Epidermal melanocyte (primary cell): Measurements from ENCODE around the gene LRRC3.

Experiments used
- DNase-seq: peaks from one replicate; pipeline ENCODE4 v3.0.0; 2011; ENCODE audit warnings: low spot score; ENCODE audit not compliant: insufficient read length

The LRRC3 gene

DNA sequence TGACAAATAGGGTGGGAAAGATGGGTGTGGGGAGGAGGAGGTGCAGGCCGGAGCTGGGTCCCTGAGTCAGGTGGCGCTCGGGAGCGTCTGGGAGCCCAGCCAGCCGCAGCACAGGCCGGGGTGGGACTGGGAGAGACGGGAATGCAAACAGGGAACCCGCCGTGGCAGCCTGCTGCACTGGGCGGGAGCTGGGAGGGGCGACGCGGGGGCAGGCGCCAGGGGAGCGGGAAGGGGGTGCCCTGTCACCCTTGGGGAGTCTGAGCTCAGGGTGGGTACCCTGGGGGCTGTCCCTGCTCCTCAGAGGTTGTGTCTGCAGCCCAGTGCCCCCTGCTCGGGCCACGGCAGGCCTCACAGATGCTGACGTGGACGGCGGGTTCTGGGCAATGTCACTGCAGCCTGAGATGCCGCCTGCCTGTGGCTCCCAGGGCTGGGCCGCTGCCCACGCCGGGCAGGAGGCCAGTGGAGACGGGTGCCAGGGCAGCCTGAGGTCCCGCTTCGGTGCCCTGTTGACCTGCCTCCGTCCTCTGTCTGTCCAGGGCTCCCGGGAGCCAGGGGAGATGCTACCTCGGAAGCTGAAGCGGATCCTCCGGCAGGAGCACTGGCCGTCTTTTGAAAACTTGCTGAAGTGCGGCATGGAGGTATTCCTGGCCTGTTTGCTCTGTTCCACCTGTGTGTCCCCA lies 16.6 kb upstream of the LRRC3 start:
- no peak for DNase-seq

DNA sequence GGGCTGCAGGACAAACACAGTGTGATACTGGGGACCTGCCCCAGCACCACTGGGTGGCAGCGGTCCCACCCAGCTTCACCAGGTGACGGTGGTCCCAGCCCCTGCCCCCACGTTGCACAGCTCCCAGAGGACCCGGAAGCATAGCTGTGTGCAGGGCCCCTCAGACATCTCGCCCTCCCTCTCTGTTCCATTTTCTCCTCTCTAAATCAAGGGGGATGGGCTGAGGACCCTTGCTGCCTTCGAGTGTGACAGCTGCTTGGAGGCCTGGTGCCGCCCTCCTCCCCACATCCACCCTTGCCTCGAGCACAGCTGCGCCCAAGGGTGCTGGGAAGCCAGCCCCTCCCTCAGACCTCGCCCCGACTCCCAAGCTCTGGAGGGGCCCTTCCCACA lies 16.1 kb upstream of the LRRC3 start:
- DNase-seq, result no peak

DNA sequence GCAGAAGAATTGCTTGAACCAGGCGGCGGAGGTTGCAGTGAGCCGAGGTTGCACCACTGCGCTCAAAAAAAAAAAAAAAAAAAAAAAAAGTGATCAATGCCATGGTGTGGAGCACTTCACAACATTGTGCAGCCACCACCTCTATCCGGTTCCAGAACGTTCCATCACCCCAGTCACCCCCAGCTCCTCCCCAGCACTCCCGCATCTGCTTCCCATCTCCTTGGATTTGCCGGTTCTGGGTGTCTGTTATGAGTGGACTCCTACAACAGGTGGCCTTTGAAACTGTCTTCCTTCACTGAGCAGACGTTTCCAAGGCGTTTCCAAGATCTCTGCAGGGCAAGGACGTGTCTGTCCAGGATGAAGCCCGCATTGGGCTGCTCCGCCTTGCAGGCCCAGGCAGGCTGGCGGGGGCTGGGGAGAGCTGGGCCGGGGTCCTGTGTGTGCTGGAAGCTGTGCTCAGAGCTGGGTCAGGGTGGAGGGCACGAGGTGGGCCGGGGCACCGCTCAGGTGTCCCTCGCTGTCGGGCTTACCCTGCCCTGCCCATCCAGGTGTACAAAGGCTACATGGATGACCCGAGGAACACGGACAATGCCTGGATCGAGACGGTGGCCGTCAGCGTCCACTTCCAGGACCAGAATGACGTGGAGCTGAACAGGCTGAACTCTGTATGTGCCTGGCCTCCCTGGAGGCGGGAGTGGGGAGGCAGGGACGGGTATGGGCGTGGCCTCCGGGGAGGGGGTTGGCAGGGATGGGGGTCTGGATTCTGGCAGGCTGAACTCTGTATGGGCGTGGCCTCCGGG lies 14.9 kb upstream of the LRRC3 start:
- no peak for DNase-seq

DNA sequence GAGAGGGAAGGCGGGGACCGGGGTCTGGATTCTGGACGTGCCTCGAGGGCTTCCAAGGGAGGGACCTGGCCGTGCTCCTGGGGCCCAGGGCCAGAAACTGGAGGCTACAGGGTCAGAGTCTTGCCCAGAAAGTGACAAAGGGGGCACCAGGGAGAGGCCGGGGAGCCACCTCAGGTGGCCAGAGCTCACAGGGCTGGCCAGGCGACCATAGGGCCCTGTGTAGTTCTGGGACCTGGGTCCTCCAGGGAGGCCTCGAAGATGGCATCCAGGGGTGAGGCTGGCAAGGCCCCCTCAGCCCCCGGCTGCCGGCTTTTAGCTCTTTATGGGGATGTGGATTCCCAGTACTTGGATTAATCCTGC lies 14.3 kb upstream of the LRRC3 start:
- DNase-seq, result no peak

DNA sequence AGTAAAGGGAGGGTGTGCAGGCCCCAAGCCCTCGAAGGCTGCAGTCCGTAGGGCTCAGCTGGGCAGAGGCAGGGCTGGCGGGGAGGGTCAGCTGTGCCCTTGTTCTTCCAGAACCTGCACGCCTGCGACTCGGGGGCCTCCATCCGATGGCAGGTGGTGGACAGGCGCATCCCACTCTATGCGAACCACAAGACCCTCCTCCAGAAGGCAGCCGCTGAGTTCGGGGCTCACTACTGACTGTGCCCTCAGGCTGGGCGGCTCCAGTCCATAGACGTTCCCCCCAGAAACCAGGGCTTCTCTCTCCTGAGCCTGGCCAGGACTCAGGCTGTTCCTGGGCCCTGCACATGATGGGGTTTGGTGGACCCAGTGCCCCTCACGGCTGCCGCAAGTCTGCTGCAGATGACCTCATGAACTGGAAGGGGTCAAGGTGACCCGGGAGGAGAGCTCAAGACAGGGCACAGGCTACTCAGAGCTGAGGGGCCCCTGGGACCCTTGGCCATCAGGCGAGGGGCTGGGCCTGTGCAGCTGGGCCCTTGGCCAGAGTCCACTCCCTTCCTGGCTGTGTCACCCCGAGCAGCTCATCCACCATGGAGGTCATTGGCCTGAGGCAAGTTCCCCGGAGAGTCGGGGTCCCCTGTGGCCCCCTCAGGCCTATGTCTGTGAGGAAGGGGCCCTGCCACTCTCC lies 13.6 kb upstream of the LRRC3 start:
- no peak for DNase-seq

DNA sequence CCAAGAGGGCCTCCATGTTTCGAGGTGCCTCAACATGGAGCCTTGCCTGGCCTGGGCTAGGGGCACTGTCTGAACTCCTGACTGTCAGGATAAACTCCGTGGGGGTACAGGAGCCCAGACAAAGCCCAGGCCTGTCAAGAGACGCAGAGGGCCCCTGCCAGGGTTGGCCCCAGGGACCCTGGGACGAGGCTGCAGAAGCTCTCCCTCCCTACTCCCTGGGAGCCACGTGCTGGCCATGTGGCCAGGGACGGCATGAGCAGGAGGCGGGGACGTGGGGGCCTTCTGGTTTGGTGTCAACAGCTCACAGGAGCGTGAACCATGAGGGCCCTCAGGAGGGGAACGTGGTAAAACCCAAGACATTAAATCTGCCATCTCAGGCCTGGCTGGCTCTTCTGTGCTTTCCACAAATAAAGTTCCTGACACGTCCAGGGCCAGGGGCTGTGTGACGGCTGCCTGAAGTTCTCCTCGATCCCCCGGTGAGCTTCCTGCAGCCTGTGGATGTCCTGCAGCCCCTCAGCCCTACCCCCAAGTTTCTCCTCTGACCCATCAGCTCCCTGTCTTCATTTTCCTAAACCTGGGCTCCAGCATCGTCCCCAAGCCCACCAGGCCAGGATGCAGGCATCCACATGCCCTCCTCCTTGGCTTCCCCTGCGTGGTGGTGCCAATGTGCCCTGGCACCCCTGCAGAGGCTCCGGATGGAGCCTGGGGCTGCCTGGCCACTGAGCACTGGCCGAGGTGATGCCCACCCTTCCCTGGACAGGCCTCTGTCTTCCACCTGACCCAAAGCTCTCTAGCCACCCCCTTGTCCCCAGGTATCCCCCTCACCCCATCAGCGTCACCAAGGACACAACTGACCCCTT lies 12.8 kb upstream of the LRRC3 start:
- DNase-seq, result no peak

DNA sequence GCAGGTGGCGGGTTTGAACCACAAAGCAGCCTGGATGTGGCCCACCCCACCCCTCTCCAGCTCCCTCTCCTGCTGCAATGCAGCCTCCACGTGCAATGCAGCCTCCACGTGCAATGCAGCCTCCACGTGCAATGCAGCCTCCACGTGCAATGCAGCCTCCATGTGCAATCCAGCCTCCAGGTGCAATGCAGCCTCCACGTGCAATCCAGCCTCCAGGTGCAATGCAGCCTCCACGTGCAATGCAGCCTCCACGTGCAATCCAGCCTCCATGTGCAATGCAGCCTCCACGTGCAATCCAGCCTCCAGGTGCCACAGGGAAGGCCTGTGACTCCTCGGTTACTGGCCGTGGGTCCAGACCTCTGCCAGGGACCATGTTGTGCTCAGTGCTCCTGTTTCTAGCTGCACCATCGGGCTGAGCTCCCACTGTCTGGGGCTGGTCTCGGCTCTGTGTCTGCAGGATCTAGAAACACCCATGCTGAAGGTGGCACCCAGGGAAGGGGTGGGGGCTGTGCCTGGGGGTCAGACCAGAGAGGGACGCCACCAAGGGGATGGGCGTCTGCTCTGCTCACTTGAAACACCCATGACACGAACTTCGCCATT lies 11.9 kb upstream of the LRRC3 start:
- no peak for DNase-seq

DNA sequence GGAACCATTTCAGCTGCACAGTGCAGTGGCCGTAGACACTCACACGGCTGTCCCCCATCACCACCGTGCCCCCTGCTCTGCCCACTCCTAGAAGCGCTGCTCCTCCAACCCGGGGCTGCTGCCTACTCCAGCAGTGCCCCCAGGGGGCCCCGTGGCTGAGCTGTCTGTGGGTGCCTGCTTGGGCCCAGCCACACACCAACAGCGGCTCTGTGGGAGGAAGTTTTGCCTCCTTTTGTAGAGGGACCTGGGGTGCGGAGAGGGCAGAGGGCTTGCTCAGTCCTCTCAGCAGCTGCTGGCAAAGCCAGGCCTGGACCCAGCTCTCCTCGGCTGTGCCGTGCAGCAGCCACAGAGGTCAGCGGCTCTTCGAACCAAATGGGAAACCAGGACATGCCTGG lies 11.4 kb upstream of the LRRC3 start:
- DNase-seq, result no peak

DNA sequence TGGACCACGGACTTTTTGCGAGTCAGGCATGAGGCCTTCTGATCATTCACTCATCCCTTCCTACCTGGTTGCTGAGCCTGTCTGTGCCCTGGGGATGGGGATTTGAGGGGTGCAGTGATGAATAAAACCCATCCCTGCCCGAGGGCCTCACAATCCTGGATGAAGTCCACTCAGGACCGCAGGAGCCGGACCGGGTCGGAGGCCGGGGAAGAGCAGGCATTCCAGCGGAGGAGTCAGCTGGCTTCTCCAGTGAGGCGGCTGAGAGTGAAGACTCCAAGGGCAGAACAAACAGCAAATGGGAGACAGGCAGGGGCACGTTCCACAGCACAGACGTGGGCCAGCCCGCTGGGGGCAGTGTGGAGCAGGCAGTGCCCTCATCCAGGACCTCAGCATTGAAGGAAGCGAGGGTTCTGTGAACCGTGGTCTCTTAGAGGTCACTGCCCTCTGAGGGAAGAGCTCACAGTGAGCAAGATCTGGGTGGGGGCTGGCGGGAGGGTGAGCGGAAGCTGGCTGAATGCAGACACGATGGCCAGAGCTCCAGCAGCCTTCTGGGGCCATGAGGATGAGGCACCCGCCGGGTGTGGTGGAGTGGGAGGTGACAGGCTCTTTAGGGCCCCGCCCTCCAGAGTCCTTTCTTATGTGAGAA lies 10.9 kb upstream of the LRRC3 start:
- no peak for DNase-seq

DNA sequence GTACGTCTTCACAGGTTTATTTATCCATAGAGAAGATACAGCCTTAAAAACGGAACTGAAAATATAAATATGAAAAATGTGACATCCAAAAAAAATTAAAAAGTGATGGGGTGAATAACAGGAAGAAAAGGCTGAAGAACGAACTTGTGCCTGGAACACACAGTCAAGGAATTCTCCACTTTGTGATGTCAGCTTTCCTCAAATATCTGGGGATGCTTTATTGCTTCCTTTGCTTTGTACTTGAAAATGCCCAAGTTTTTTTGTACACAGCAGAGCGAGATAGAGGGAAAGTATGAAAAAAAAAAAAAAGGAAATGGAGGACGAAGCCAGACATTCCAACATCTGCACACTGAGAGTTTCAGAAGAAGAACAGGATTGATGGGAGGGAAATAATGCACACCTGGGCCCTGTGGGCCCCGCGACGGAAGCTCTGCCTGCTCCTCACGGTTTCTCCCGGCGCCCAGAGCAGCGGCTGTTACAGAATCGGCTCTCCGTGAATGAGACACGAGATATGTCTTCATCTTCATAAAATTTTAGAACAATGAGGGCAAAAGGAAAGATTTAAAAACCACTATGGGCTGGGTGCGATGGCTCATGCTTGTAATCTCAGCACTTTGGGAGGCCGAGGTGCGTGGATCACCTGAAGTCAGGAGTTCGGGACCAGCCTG lies 10.0 kb upstream of the LRRC3 start:
- DNase-seq, result no peak

DNA sequence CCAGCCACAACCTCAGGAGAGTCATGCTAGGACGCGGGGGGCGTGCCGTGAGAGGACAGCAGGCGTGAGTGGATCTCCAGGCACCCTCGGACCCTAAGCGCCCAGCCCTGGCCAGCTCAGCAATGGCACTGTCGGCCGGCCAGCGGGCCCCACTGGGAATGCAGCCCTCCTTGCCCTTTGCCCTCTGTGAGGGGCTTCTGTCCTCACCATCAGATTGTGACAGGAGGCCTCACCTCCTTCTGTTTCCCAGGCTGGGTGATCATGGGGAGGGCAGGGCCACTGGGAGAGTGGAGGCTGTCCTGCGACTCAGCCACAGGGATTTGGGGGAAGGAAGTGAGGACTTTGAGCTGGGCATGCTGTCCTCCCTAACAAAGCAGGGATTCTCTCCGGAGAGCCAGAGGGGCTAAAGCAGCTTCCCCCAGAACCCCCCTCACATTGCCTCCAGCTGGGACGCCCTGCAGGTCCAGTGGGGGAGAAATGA lies 6.6 kb upstream of the LRRC3 start:
- DNase-seq, result no peak

DNA sequence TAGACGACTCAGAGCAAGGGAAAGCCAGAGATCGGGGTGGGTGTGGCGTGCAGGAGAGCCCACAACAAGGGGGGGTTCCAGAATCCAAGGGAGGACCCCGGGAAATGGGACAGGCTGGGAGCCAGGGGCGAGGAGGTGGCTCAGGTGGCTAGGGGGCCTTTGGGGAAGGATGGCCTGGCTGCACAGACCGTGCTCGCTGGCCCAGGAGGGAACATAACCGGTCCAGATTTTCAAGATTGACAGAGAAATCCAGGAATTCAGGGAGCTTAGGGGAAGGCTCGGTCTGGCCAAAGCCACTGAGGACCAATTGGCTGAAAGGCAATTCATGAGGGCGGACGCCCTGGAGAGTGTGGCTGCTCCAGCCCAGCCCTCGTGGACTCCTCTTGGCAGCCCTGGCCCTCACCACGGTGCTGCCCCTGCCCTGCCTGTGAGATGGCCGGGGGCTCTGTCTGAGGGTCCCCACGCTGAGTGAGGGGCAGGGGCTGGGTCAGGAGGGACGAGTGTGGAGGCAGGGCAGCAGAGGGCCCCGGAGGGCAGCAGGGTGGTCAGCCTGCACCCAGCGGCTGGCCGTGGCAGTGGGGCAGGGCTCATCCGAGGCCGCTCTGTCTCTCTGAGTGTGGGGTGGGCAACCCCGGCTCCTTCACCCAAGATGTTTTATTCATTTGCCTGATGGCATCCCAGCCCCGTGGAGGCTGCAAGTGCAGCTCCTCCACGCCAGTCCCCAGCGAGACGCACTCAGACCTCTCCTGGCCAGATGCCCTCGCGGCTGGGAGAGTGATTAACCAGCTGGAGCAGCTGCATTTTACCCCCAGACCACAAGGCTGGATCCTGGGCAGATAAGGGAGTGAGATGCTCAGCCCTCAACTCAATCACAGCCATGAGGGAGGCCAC lies 5.6 kb upstream of the LRRC3 start:
- DNase-seq, result no peak

DNA sequence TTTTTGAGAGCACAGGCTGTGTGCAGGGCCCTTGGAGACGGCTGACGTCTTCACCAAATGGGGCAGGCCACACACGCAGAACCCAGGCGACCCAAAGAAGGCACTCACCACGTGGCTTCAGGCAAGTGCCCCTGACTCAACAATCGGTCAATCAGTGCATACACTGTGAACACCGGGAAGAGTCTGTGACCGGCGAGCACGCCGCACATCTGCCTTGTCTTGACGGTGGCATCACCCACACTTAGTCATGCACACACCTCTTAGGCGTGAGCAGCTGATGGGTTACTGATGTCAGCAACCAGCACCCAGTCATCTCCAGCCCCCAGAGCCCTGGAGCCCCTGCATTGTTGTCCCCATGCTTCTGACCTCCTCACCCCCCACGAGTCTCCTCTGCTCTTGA lies 4.9 kb upstream of the LRRC3 start:
- no peak for DNase-seq

DNA sequence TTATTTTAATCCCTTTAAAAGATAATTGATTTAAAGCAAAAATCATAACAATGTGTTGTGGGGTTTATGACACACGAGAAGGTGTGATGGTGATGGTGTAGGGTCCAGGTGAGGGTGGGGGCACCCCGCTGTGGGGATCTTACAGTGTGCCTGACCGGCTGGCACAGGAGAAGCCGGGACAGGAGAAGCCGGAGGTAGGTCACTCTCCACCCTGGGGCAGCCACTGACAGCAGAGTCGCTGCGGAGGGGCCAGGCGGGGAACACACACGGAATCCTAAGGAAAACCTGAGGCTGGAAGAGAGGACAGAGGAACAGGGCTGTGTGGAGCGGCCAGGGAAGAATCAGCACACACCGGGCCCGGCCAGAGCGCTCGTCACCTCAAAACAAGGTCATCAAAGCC lies 4.3 kb upstream of the LRRC3 start:
- DNase-seq, result no peak

DNA sequence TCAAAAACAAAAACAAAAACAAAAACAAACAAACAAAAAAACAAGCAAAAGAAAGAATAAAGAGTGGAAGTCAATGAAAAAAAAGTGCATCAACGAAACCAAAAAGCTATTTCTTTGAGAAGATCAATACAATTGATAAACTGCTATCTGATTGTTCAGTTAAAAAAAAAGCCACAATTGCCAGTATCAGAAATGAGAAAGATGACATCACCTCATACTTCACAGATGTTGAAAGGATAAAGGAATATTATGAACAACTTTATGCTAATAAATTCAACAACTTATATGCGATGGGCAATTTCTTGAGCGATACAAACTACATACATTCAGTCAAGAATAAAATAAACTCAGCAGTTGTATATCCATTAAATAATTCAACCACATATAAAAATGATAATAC lies 2.2 kb upstream of the LRRC3 start:
- DNase-seq, result no peak

DNA sequence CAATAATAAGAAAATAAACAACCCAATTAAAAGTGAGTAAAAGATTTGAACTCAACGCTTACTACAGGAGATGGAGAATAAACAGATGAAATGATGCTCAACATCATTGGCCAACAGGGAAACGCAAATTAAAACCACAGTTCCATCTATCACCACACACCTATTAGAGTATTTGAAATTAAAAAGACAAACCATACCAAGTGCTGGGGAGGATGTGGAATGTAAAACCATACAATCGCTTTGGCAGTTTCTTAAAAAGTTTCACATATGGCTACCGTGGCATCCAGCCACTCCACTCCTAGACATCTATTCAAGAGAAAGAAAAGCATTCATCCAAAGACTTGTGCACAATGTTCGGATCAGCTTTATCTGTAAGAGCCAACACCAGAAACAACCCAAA lies 1.3 kb upstream of the LRRC3 start:
- DNase-seq, result no peak

DNA sequence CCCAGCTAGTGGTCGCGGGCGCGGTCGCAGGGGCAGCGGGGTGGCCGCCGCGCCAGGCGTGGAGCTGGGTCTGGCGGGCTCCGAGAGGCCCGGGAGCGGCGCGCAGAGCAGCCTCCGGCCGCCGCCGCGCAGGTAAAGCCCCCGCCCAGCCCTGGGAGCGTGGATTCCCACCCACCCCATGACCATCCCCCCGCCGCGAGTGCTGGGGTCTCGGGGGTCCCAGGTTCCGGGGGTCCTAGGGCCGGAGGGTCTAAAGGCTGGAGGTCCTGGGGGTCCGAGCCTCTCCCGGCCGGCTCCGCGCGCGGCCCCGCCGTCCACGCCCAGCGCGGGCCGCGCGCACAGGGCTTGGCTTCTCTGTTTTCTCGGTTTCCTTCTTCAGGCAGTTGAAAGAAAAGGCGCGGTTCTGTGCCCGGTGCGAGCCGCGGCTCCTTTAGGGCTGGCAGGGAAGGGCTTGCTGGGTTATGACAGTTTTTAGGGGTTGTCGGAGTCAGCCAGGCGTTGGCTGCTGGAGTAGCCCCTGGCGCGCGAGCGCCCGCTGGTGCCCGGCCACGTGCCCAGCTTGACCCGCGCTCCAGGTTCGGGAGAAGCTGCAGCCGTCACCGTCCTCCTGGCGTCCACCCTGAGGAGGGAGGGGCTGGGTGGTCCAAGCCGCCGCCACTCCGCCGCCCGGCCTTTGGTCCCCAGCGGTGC lies 359 bp downstream of the LRRC3 start:
- DNase-seq, result no peak

DNA sequence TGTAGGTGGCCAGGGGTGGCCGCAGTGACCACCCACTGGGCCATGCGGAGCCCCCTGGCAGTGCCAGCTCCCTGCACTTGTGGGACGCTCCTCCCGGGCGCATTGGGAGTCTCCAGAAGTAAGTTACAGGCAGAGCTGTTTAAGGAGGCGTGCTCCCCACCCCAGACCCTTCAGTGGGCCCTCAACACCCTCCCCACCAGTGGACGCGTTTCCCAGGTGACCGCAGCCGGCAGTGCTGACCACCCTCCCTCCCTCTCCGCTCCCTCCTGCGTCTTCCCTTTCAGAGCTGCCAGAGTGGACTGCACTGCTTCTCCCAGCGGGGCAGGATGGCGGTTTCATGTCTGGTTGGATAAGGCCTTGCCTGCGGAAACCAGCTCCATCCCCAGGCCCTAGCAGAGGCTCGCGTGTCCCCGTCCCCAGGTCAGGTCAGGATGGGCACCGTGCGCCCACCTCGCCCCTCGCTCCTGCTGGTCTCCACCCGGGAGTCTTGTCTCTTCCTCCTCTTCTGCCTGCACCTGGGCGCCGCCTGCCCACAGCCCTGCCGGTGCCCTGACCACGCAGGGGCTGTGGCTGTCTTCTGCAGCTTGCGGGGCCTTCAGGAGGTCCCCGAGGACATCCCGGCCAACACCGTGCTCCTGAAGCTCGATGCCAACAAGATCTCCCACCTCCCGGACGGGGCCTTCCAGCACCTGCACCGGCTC lies 1.1 kb downstream of the LRRC3 start:
- DNase-seq, result no peak
